ENCODE data around the gene MRPS33. TPM values are rescaled to one million over a fixed set of nuclear protein-coding genes. Genes with fewer than 3 reads are reported as not detected.

The MRPS33 gene
- total and polyA plus RNA-seq, 4 donors: 15.0 to 82.3 (median 36.7) TPM

GRCh38 chr7:141013345-141013715, 1.4 kb downstream of the MRPS33 start:
- WGBS: 65% methylated on average over 4 of the region's 4 CpGs
- no peak overlapping the region for H3K9ac ChIP-seq (ENCODE audit: low read depth in 1 of 2, low read length in 2 of 2)

More at GRCh38 chr7:141013345-141013715, 1.4 kb downstream of the MRPS33 start:
- no peaks in the 10 kb centered on the region for H3K9me3 ChIP-seq (ENCODE audit: control insufficient read depth in 4 of 4, low read length in 3 of 4)
- peaks cover 0 to 3% (median 0%) of the 10 kb centered on the region in 4 donors for H3K27me3 ChIP-seq (ENCODE audit: control insufficient read depth in 4 of 4, insufficient read depth in 4 of 4, low read length in 3 of 4)
- no peak overlapping the region for H3K4me3 ChIP-seq (ENCODE audit: low read depth in 1 of 3, low read length in 3 of 3)
- TF ChIP-seq RXRA (IDR thresholded peaks at IDR 0.05) (no peak), NR2F2 (IDR thresholded peaks at IDR 0.05) (no peak), FOXA2 (IDR thresholded peaks at IDR 0.05) (no peak), ATF3 (IDR thresholded peaks at IDR 0.05) (no peak), REST (IDR thresholded peaks at IDR 0.05) (no peak), GABPA (IDR thresholded peaks at IDR 0.05 in 1 of 2, conservative IDR thresholded peaks at IDR 0.05 in 1 of 2) (no peak), FOXA1 (IDR thresholded peaks at IDR 0.05) (no peak), HNF4A (conservative IDR thresholded peaks at IDR 0.05) (no peak), TAF1 (conservative IDR thresholded peaks at IDR 0.05) (no peak), CTCF (IDR thresholded peaks at IDR 0.05; ENCODE audit: low read depth, low read length, missing input control) (no peak), SP1 (IDR thresholded peaks at IDR 0.05) (no peak), ZBTB33 (IDR thresholded peaks at IDR 0.05) (no peak), HNF4G (IDR thresholded peaks at IDR 0.05) (no peak), MAX (IDR thresholded peaks at IDR 0.05) (no peak)
- H3K27ac ChIP-seq (ENCODE audit: low read depth in 1 of 2, low read length in 2 of 2): no peak overlapping the region
- peaks cover 2 to 23% (median 17%) of the 10 kb centered on the region in 4 donors for H3K4me1 ChIP-seq (ENCODE audit: control insufficient read depth in 4 of 4, insufficient read depth in 4 of 4, low read length in 3 of 4)
- peaks cover under 1 to 5% (median 2%) of the 10 kb centered on the region in 4 donors for H3K36me3 ChIP-seq (ENCODE audit: control insufficient read depth in 4 of 4, insufficient read depth in 3 of 4, low read depth in 1 of 4, low read length in 3 of 4)
- DNase-seq (ENCODE audit: low spot score): no peak

All from liver (tissue), 9 donors.